Measurements from ENCODE around the gene RPL27.

The RPL27 gene

GRCh38 chr17:43024407-43025289, 26.4 kb downstream of the RPL27 start, which contains the start of gene RND2:
RND2 (plus strand) TSS chr17:43025231; CDS start chr17:43025348, 117 bp downstream.
- Histone ChIP-seq H3K4me1 (ENCODE audit: insufficient read depth, low read length) (peaks cover 7% of the 10 kb centered on the region), H3K27me3 (ENCODE audit: control insufficient read depth in 1 of 2, insufficient read depth in 2 of 2, low read length in 2 of 2) (no peaks in the 10 kb centered on the region), H3K9me3 (ENCODE audit: low read length) (no peaks in the 10 kb centered on the region), H3K4me3 (ENCODE audit: low read depth in 1 of 2, low read length in 2 of 2) (peak within 1 kb of the TSS; percentile 71 to 93), H3K27ac (ENCODE audit: low read depth, low read length) (peak within 1 kb of the TSS; percentile 90), H3K9ac (ENCODE audit: low read length) (peak within 1 kb of the TSS; percentile 86), H3K36me3 (ENCODE audit: insufficient read depth, low read length) (no peaks in the 10 kb centered on the region)

GRCh38 chr17:43025290-43025657, 27.1 kb downstream of the RPL27 start:
- Histone ChIP-seq H3K4me1 (ENCODE audit: insufficient read depth, low read length) (peaks cover under 1% of the 10 kb centered on the region), H3K9me3 (ENCODE audit: low read length) (no peaks in the 10 kb centered on the region), H3K36me3 (ENCODE audit: insufficient read depth, low read length) (no peaks in the 10 kb centered on the region), H3K4me3 (ENCODE audit: low read depth in 1 of 2, low read length in 2 of 2) (peak overlapping the region in 1 of 2 donors; percentile 50), H3K27me3 (ENCODE audit: control insufficient read depth in 1 of 2, insufficient read depth in 2 of 2, low read length in 2 of 2) (no peaks in the 10 kb centered on the region), H3K27ac (ENCODE audit: low read depth, low read length) (peak overlapping the region; percentile 1), H3K9ac (ENCODE audit: low read length) (no peak overlapping the region)

GRCh38 chr17:43025766-43026537, 27.7 kb downstream of the RPL27 start:
- H3K4me3 ChIP-seq (ENCODE audit: low read depth in 1 of 2, low read length in 2 of 2) = no peak overlapping the region
- peak overlapping the region; percentile 1 for H3K27ac ChIP-seq (ENCODE audit: low read depth, low read length)
- no peak overlapping the region for H3K9ac ChIP-seq (ENCODE audit: low read length)
- H3K9me3 ChIP-seq (ENCODE audit: low read length) = no peaks in the 10 kb centered on the region
- H3K4me1 ChIP-seq (ENCODE audit: insufficient read depth, low read length) = no peaks in the 10 kb centered on the region
- H3K36me3 ChIP-seq (ENCODE audit: insufficient read depth, low read length) = no peaks in the 10 kb centered on the region
- no peaks in the 10 kb centered on the region for H3K27me3 ChIP-seq (ENCODE audit: control insufficient read depth in 1 of 2, insufficient read depth in 2 of 2, low read length in 2 of 2)

GRCh38 chr17:43026595-43026994, 28.4 kb downstream of the RPL27 start:
- no peaks in the 10 kb centered on the region for H3K36me3 ChIP-seq (ENCODE audit: insufficient read depth, low read length)
- no peaks in the 10 kb centered on the region for H3K9me3 ChIP-seq (ENCODE audit: low read length)
- H3K4me1 ChIP-seq (ENCODE audit: insufficient read depth, low read length) = no peaks in the 10 kb centered on the region
- no peak overlapping the region for H3K9ac ChIP-seq (ENCODE audit: low read length)
- no peak overlapping the region for H3K4me3 ChIP-seq (ENCODE audit: low read depth in 1 of 2, low read length in 2 of 2)
- H3K27me3 ChIP-seq (ENCODE audit: control insufficient read depth in 1 of 2, insufficient read depth in 2 of 2, low read length in 2 of 2) = no peaks in the 10 kb centered on the region
- no peak overlapping the region for H3K27ac ChIP-seq (ENCODE audit: low read depth, low read length)

GRCh38 chr17:43027091-43028032, 29.1 kb downstream of the RPL27 start:
- Histone ChIP-seq H3K9me3 (ENCODE audit: low read length) (no peaks in the 10 kb centered on the region), H3K4me1 (ENCODE audit: insufficient read depth, low read length) (no peaks in the 10 kb centered on the region), H3K27me3 (ENCODE audit: control insufficient read depth in 1 of 2, insufficient read depth in 2 of 2, low read length in 2 of 2) (no peaks in the 10 kb centered on the region), H3K9ac (ENCODE audit: low read length) (no peak overlapping the region), H3K4me3 (ENCODE audit: low read depth in 1 of 2, low read length in 2 of 2) (no peak overlapping the region), H3K36me3 (ENCODE audit: insufficient read depth, low read length) (no peaks in the 10 kb centered on the region), H3K27ac (ENCODE audit: low read depth, low read length) (no peak overlapping the region)

- Histone ChIP-seq H3K9ac (ENCODE audit: low read length) (no peak overlapping the region), H3K36me3 (ENCODE audit: insufficient read depth, low read length) (no peaks in the 10 kb centered on the region), H3K27ac (ENCODE audit: low read depth, low read length) (no peak overlapping the region), H3K4me1 (ENCODE audit: insufficient read depth, low read length) (no peaks in the 10 kb centered on the region), H3K9me3 (ENCODE audit: low read length) (no peaks in the 10 kb centered on the region), H3K27me3 (ENCODE audit: control insufficient read depth in 1 of 2, insufficient read depth in 2 of 2, low read length in 2 of 2) (no peaks in the 10 kb centered on the region), H3K4me3 (ENCODE audit: low read depth in 1 of 2, low read length in 2 of 2) (no peak overlapping the region)
These were observed 30.1 kb downstream of the RPL27 start for GRCh38 chr17:43028221-43028861.

- Histone ChIP-seq H3K9ac (ENCODE audit: low read length) (no peak overlapping the region), H3K4me3 (ENCODE audit: low read depth in 1 of 2, low read length in 2 of 2) (no peak overlapping the region), H3K27ac (ENCODE audit: low read depth, low read length) (no peak overlapping the region), H3K36me3 (ENCODE audit: insufficient read depth, low read length) (no peaks in the 10 kb centered on the region), H3K27me3 (ENCODE audit: control insufficient read depth in 1 of 2, insufficient read depth in 2 of 2, low read length in 2 of 2) (no peaks in the 10 kb centered on the region), H3K9me3 (ENCODE audit: low read length) (no peaks in the 10 kb centered on the region), H3K4me1 (ENCODE audit: insufficient read depth, low read length) (no peaks in the 10 kb centered on the region)
These were observed 32.0 kb downstream of the RPL27 start for GRCh38 chr17:43030137-43030767.

- Histone ChIP-seq H3K27ac (ENCODE audit: low read depth, low read length) (no peak overlapping the region), H3K27me3 (ENCODE audit: control insufficient read depth in 1 of 2, insufficient read depth in 2 of 2, low read length in 2 of 2) (no peaks in the 10 kb centered on the region), H3K36me3 (ENCODE audit: insufficient read depth, low read length) (no peaks in the 10 kb centered on the region), H3K9ac (ENCODE audit: low read length) (no peak overlapping the region), H3K4me1 (ENCODE audit: insufficient read depth, low read length) (no peaks in the 10 kb centered on the region), H3K9me3 (ENCODE audit: low read length) (no peaks in the 10 kb centered on the region), H3K4me3 (ENCODE audit: low read depth in 1 of 2, low read length in 2 of 2) (no peak overlapping the region)
These were observed 33.4 kb downstream of the RPL27 start for GRCh38 chr17:43031666-43032065.

- no peaks in the 10 kb centered on the region for H3K27me3 ChIP-seq (ENCODE audit: control insufficient read depth in 1 of 2, insufficient read depth in 2 of 2, low read length in 2 of 2)
- no peaks in the 10 kb centered on the region for H3K9me3 ChIP-seq (ENCODE audit: low read length)
- H3K4me1 ChIP-seq (ENCODE audit: insufficient read depth, low read length) = no peaks in the 10 kb centered on the region
- no peaks in the 10 kb centered on the region for H3K36me3 ChIP-seq (ENCODE audit: insufficient read depth, low read length)
- H3K9ac ChIP-seq (ENCODE audit: low read length) = no peak overlapping the region
- H3K4me3 ChIP-seq (ENCODE audit: low read depth in 1 of 2, low read length in 2 of 2) = no peak overlapping the region
- H3K27ac ChIP-seq (ENCODE audit: low read depth, low read length) = no peak overlapping the region
These were observed 36.0 kb downstream of the RPL27 start for GRCh38 chr17:43033948-43034881.

GRCh38 chr17:43034894-43035293, 36.7 kb downstream of the RPL27 start:
- H3K9ac ChIP-seq (ENCODE audit: low read length) = no peak overlapping the region
- H3K9me3 ChIP-seq (ENCODE audit: low read length) = no peaks in the 10 kb centered on the region
- H3K4me3 ChIP-seq (ENCODE audit: low read depth in 1 of 2, low read length in 2 of 2) = no peak overlapping the region
- no peaks in the 10 kb centered on the region for H3K4me1 ChIP-seq (ENCODE audit: insufficient read depth, low read length)
- no peak overlapping the region for H3K27ac ChIP-seq (ENCODE audit: low read depth, low read length)
- no peaks in the 10 kb centered on the region for H3K36me3 ChIP-seq (ENCODE audit: insufficient read depth, low read length)
- no peaks in the 10 kb centered on the region for H3K27me3 ChIP-seq (ENCODE audit: control insufficient read depth in 1 of 2, insufficient read depth in 2 of 2, low read length in 2 of 2)
